GM18508 (cell line): Measurements from ENCODE around the gene SLC25A18.
"Not testable (repeated sequence)": the region's sequence is repeated elsewhere in the genome, so short reads cannot be mapped to it uniquely, and the experiment has no call there.

ENCODE experiments used
- ATAC-seq: cut with Tn5 transposase; IDR thresholded peaks from one replicate; pipeline ENCODE4 v1.9.1; 2021; ENCODE audit warnings: moderate number of reproducible peaks; ENCODE audit not compliant: insufficient read depth, unreplicated experiment

Gene SLC25A18, protein sequence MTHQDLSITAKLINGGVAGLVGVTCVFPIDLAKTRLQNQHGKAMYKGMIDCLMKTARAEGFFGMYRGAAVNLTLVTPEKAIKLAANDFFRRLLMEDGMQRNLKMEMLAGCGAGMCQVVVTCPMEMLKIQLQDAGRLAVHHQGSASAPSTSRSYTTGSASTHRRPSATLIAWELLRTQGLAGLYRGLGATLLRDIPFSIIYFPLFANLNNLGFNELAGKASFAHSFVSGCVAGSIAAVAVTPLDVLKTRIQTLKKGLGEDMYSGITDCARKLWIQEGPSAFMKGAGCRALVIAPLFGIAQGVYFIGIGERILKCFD

DNA sequence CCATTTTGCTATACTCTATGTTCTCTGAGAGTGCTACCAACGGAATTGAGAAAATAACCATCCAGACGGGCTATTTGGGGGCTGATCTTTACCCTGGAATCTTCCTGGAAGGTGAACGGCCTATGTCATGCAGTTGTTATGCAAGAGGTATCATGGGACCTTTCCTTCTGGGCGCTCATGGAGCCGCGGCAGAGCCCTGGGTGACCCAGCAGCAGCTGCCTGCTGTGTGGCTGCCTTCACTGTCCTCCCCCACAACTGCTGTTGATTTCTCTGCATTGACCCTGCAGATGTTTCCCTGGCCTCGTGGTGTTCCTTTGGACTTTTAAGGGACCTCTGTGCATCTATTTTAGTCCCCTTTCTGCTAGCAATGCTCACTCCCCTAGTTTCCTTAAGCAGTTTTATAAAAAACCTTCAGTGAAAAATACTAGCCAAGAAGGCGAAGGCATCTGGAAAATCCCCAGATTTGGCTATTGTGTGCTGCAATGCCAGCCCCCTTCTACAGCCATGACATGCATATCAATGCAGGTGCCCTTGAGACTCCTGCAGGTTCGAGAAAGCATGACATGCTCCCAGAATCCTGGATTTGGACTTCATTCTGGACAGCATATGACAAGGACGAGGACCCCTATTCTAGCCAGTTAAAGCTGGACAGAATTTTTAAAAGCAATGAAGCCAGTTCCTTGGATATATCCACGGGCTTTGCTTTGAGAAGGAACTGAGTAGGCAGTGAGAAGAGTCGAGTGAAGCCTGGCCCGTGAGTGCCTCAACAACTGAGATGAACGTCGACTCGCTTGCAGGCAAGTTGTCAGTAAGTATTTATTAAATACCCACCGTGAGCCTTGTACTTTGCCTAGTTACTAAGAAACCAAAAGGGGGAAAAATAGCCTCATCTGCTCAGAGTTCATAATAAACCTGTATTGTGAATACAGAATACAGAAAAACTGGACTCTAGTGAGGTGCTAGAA, at the start of gene SLC25A18:
Gene SLC25A18, plus strand, starts transcription at position 593 of the 965 bp plus-strand sequence. CDS start 16,447 bp downstream, outside the sequence.
- ATAC-seq, result no peak

DNA sequence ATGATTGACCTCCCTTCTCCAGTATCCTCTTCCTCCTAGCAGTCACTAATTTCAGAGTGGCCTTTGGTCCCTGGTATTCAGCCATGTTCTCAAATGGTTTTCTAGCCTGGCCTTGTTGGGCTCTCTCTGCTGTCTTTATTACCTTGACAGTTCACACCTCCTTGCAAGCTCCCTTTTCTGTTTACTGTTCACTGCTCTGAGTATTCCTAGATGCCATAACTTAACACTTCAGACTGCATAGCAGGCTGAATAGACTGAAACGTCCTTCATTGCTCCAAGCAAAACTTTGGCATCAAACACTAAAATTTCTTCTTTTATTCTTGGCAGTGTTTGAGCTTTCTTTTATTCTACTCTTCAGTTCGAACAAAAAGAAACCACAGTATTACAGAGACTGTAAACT, 49.7 kb upstream of the SLC25A18 start:
- no peak for ATAC-seq

DNA sequence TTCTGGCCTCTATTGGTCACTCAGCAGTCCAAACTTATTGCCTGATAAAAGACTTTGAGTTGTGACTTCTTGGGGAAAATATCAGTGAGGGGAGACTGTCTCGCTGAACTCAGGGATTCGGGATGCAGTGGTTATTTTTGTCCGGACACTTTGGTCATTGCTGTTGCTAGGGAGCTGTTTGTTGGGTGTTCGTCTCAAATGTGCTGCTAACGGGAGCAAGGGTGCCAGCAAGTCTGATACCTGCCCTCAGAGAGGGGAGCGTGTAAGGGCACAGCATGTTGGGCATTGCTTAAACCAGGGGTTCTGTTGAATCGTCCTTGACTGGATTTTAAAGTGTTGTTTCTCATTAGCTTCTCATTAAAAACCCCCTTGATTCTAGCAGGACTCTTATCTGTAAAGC, 49.2 kb upstream of the SLC25A18 start:
- no peak for ATAC-seq

DNA sequence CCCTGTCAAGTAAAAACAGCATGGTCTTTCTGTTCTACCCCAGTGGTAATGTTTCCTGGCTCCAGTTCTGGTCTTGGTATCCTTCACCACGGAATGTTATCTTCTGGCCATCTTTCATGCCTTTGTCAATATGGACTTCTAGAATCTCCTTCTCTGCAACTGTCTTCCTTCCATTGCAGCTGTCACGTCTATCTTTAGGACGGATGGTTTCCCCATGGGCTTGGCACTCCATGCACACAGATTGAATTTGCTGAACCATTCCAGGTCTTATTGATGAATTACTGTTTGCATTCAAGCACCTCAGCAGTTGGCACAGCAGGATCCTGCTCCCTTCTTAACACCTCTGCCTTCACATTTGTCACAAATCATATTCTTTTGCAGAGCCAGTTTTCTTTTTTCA, 44.9 kb upstream of the SLC25A18 start:
- ATAC-seq, result no peak

DNA sequence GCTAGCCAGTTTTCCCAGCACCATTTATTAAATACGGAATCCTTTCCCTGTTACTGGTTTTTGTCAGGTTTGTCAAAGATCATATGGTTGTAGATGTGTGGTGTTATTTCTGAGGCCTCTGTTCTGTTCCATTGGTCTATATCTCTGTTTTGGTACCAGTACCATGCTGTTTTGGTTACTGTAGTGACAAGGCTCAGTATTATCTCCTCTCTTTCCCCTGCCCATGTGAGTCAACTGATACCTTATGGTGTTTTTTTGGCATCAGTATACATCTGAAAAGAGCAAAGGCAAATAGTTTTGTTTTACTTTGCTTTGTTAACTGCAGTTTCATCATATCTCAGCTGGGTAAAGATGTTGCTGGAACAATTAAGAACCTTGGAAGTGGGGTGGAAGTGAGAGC, 41.3 kb upstream of the SLC25A18 start:
- not testable (repeated sequence) for ATAC-seq

DNA sequence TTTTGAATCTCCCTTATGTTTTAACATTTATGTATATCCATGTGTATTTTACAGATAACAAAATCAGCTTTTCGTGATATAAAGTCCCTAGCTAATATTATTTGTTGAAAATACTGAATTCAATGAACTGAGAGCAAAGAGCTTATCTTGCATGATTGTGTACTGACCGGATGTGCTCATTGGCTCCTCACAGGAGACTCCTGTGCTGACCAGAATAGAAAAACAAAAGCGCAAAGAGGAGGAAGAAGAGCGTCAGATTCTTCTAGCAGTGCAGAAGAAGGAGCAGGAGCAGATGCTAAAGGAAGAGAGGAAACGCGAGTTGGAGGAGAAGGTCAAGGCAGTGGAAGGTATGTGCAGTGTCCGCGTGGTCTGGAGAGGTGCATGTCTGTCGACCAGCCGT, 39.4 kb upstream of the SLC25A18 start:
- no peak for ATAC-seq

DNA sequence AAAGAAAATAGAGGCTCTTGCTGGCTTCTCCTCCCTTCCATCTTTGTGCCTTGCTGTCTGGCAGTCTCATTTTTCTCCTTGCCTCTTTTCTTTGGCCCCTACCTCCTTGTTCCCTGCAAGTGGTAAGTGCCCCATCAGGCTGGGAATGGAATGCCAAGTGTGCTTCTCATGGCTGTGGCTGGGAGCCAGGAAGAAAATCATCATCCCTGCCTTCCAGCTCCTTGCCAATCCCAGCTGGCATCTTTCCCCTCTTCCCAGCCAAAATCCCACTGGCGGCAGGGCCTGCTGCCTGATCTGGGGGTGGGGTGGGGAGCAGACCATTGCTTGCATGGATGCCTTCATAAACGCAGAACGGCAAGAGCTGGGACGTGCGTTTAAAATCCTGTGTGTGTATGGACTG, 27.0 kb upstream of the SLC25A18 start:
- no peak for ATAC-seq

DNA sequence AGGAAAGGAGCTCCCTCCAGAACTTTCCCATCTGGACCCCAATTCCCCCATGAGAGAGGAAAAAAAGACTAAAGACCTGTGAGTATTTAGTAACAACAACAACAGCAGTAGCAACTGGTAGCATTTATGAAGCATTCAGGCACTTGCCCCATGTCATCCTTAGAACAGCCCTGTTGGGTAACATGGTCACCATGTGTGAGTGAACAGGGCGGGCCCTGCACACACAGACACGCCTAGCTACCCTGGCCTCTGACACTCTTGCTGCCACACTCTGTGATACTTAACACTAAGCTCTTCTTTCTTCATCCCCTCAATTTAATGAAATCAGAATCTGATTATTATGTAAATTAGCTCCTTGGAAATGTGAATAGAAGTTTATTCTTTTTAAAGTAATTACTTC, 26.1 kb upstream of the SLC25A18 start:
- no peak for ATAC-seq

DNA sequence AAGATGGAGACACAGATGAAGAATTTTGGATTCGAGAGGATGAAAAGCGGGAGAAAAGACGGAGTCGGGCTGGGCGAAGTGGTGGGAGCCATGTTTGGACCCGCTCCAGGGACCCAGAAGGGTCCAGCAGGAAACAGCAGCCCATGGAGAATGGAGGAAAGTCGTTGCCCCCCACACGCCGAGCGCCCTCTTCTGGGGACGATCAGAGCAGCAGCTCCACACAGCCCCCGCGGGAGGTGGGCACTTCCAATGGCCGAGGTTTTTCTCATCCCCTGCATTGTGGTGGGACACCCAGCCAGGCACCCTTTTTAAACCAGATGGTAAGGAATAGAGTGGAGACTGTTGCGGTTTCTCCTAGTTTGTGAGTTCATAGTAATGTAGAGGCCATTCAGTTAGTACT, 22.8 kb upstream of the SLC25A18 start:
- no peak for ATAC-seq

DNA sequence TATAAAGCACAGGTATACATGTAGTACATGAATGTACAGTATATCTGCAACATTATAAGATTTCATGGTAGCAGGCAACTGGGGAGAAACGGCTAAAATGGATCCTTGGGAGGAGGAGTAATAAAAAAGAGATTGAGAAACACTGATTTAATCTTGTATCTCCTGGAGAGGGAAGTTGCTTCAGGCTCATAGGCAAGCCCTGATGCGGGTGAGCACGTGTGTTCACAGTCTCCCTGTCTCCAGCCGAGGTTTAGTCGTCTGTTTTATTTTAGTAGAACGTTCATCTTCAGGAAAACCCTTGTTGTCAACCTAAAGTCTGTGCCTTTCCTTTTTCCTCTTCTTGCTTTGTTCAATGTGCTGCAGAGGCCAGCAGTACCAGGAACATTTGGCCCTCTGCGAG, 21.8 kb upstream of the SLC25A18 start:
- no peak for ATAC-seq

DNA sequence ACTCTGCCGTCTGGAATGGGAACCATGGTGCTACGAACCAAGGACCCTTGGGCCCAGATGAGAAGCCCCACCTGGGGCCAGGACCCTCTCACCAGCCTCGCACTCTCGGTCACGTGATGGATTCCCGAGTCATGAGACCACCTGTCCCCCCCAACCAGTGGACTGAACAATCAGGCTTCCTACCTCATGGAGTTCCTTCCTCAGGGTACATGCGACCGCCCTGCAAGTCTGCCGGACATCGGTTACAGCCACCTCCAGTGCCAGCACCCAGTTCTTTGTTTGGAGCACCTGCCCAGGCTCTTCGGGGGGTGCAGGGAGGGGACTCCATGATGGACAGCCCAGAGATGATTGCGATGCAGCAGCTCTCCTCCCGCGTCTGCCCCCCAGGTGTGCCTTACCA, 20.8 kb upstream of the SLC25A18 start:
- no peak for ATAC-seq

DNA sequence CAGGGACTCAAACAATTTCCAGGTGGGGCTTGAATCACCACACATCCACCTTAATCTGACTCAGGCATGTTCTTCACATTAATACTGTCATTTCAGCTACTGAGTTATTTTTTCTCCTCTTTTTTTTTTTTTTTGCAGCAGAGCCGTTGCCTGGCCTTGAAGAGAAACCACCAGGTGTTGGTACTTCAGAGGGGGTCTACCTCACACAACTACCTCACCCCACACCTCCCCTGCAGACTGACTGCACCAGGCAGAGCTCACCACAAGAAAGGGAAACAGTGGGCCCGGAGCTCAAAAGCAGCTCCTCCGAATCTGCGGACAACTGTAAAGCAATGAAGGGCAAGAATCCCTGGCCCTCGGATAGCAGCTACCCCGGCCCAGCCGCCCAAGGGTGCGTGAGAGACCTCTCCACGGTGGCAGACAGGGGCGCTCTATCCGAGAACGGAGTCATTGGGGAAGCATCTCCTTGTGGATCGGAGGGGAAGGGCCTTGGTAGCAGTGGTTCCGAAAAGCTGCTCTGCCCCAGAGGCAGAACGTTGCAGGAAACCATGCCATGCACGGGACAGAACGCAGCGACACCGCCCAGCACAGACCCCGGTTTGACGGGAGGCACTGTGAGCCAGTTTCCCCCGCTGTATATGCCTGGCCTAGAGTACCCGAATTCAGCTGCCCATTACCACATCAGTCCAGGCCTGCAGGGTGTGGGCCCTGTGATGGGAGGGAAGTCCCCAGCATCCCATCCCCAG, 15.1 kb upstream of the SLC25A18 start:
- no peak for ATAC-seq

DNA sequence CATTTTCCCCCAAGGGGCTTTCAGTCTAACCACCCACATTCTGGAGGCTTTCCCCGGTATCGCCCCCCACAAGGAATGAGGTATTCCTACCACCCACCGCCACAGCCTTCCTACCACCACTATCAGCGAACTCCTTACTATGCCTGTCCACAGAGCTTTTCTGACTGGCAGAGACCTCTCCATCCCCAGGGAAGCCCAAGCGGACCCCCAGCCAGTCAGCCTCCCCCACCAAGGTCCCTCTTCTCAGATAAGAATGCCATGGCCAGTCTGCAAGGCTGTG, 14.6 kb upstream of the SLC25A18 start:
- no peak for ATAC-seq

DNA sequence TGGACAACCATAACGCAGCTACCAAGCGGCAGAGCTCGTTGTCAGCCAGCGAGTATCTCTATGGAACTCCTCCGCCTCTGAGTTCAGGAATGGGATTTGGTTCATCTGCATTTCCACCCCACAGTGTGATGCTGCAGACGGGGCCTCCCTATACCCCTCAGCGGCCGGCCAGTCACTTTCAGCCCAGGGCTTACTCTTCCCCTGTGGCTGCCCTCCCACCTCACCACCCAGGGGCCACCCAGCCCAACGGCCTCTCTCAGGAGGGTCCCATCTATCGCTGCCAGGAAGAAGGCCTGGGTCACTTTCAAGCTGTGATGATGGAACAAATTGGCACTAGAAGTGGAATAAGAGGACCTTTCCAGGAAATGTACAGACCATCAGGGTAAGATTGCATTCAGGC, 14.1 kb upstream of the SLC25A18 start:
- ATAC-seq, result no peak

DNA sequence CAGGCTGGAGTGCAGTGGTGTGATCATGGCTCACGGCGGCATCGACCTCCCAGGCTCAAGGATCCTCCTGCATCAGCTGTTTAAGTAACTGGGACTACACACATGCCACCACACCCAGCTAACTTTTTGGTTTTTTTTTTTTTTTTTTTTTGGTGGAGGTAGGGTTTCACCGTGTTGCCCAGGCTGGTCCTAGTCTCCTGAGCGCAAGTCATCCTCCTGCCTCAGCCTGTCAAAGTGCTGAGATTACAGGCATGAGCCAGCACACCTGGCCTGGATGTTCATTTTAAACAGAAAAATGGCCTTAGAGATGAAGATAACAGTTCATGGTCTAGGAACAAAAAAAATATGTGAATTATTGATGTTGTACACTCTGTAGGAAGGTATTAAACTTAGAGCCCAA, 13.6 kb upstream of the SLC25A18 start:
- ATAC-seq, result no peak

DNA sequence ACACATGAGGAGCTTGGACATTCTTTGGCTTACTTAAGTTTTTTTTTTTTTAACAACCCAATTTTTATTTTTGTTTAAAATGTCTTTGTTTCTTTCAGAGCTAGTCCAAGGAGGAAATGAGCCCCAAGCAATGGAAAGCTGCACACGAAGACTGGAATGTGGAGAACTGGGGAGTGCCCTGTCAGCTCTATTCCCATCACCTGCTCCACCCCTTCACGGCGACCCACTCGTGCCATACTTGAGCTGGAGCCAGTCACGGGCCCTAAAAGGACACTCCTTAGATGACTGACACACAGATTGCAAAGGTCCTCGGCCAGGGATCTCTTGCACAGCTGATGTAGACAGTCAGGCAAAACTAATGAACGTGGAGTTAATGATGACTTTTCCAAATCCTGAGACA, 10.6 kb upstream of the SLC25A18 start:
- no peak for ATAC-seq

DNA sequence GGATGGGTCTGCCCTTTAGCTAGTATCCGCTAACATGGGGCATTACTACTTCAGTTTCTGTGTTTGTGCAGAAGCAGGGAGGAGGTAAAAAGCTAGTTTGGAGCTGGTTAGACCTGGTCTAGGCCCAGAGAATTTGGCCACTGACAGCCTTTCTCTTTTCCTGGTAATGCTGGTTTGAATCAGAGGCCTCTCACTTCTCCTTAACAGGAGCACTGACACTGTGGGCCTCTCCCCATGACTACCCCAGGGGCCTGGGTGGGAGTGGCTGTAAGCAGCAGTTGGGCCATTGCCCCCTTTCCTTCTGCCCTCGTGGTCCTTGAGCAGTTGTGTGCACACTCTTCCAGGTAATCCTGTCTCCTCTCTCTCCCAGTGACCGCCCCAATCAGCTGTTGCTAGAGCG, 8.5 kb upstream of the SLC25A18 start:
- ATAC-seq, result no peak

DNA sequence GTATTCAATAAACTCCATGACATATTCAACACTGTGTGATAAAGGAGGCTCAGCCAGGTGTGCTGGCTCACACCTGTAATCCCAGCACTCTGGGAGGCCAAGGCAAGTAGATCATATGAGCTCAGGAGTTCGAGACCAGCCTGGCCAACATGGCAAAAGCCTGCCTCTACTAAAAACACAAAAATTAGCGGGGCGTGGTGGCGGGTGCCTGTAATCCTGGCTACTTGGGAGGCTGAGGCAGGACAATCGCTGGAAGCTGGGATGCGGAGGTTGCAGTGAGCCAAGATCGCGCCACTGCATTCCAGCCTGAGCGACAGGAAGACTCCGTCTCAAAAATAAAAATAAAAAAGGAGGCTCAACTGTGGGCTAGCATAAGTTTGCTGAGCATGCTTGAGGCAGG, 4.1 kb upstream of the SLC25A18 start:
- ATAC-seq, result no peak

DNA sequence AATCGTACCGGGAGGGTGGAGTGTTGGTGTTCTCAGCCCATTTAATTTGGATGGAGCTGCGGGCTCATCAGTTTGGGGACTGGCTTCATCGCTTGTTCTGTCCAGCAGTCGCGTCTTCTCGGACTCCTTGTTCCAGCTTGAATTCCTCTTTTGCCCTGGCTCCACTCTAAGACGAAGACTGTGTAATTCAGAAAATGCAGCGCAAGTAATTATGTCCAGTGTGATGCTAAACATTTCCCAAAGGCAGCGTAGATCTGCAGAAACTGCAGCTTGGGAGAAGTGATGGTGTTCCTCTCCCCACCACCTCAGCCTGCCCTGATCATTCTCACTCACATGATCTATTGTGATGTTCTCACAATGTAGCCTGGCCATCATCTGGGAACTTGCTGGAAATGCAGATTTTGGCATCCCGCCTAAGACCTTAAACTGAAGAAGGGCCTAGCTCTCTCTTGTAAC, 666 bp downstream of the SLC25A18 start:
- no peak for ATAC-seq

DNA sequence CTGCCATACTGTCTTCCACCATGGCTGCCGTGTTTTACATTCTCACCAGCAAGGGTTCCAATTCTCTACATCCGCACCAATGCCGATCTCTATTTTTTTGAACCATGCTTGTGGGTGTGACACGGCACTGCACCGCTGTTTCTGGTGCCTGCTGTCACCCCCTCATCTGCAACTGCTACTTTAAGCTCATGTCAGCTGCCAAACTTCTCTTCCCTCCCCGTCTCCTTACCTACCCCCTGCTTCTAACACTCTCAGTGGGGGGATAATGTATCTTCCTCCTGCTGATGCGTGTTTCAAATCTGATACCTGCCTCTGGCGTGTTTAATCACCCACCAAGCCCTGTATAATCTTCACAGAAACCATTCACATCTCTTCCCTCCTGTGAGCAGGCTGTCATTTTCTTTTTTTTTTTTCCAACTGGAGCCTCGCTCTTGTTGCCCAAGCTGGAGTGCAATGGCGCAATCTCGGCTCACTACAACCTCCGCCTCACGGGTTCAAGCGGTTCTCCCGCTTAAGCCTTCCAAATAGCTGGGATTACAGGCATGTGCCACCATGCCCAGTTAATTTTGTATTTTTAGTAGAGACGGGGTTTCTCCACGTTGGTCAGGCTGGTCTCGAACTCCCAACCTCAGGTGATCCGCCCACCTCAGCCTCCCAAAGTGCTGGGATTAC, 2.9 kb downstream of the SLC25A18 start:
- ATAC-seq, result not testable (repeated sequence)
